ENCODE data around the gene SEMA4D. TPM values are rescaled to one million over a fixed set of nuclear protein-coding genes. Genes with fewer than 3 reads are reported as not detected.

The SEMA4D gene
- total and polyA plus RNA-seq, 12 donors = 2.3 to 51.0 (median 20.2) TPM

GRCh38 chr9:89370593-89370992 is 127.3 kb downstream of the SEMA4D start:
- DNase-seq (no peak), ATAC-seq (no peak)
- Histone ChIP-seq H3K27me3 (no peaks in the 10 kb centered on the region), H3K9me3 (no peaks in the 10 kb centered on the region), H3K4me3 (no peak overlapping the region), H3K27ac (no peak overlapping the region), H3K36me3 (no peaks in the 10 kb centered on the region), H3K4me1 (peaks cover 0 to 8% (median 0%) of the 10 kb centered on the region in 9 donors)
- TF ChIP-seq CTCF (IDR thresholded peaks at IDR 0.05) = no peak
- intact Hi-C loops (cut with DNase I) = no loop called here
- WGBS, 2 donors = 98% methylated on average over 6 of the region's 6 CpGs

DNA sequence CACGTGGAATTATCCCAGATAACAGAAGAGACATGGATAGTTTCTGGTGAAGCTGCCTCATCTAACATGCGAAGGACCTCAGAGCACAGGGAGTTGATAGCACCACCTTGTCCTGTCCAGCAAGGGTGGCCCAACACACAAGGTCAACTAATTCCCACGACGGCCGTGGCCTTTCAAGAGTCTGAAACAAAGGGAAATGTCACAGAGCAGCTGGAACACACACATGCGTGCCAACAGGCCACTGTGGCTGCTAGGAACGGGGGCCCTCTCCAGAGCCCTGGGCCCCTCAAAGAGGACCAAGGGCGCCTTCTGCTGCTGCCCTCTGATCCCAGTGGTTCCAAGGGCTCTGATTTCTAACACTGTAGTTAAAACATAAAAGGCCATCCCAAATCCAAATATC is 128.9 kb downstream of the SEMA4D start:
- H3K4me3 ChIP-seq = no peak overlapping the region
- peaks cover 0 to under 1% (median 0%) of the 10 kb centered on the region in 9 donors for H3K36me3 ChIP-seq
- WGBS, 2 donors = 82 to 86% methylated on average over 8 of the region's 8 CpGs
- H3K9me3 ChIP-seq = no peaks in the 10 kb centered on the region
- no peaks in the 10 kb centered on the region for H3K27me3 ChIP-seq
- intact Hi-C loops (cut with DNase I) = no loop called here
- H3K4me1 ChIP-seq = no peaks in the 10 kb centered on the region
- no peak overlapping the region for H3K27ac ChIP-seq
- no peak for ATAC-seq
- TF ChIP-seq CTCF (IDR thresholded peaks at IDR 0.05) = no peak
- no peak for DNase-seq

DNA sequence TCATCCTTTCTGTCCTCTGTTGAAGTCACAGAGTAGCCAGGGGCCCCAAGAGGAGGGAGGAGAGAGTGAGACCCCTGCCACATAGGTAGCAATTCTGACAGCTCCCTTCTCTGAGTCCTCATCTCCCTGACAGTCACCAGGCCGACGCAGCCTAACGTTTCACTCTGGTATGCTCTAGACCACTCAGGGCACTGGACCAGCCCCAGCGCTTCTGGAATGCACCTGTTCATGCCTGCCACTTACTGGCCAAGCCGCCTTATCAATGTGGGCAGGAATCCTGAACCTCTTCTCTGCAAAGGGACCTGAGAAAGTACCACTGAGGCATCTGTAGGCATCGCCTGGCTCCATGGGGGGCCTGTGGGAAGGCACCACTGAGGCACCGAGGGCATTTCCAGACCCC is 129.4 kb downstream of the SEMA4D start:
- Histone ChIP-seq H3K27me3 (no peaks in the 10 kb centered on the region), H3K27ac (no peak overlapping the region), H3K36me3 (peaks cover 0 to 5% (median 0%) of the 10 kb centered on the region in 9 donors), H3K4me3 (no peak overlapping the region), H3K4me1 (no peaks in the 10 kb centered on the region), H3K9me3 (no peaks in the 10 kb centered on the region)
- 83 to 85% methylated on average over 7 of the region's 7 CpGs for WGBS, 2 donors
- DNase-seq = no peak
- ATAC-seq = no peak
- intact Hi-C loops (cut with DNase I) = no loop called here
- no peak for TF ChIP-seq CTCF (IDR thresholded peaks at IDR 0.05)

GRCh38 chr9:89367726-89368437 is 130.0 kb downstream of the SEMA4D start:
- Histone ChIP-seq H3K9me3 (no peaks in the 10 kb centered on the region), H3K4me3 (no peak overlapping the region), H3K27ac (no peak overlapping the region), H3K36me3 (peaks cover 0 to 12% (median 0%) of the 10 kb centered on the region in 9 donors), H3K27me3 (no peaks in the 10 kb centered on the region), H3K4me1 (no peaks in the 10 kb centered on the region)
- ATAC-seq (no peak), DNase-seq (no peak)
- intact Hi-C loops (cut with DNase I) = no loop called here
- 85 to 92% methylated on average over 14 of the region's 14 CpGs for WGBS, 2 donors
- TF ChIP-seq CTCF (IDR thresholded peaks at IDR 0.05) = no peak

Measured in heart right ventricle (tissue), 16 donors.